Activated CD8-positive, alpha-beta memory T cell treated with anti-CD3 and anti-CD28 coated beads for 24 hours (primary cell): ENCODE data around the gene XYLB.

Source experiments
- DNase-seq: peaks from one replicate; pipeline ENCODE4 v3.0.0-alpha.2; 2020

The XYLB gene

GRCh38 chr3:38457111-38458003, 110.8 kb downstream of the XYLB start:
- DNase-seq: no peak

GRCh38 chr3:38458796-38459498, 112.4 kb downstream of the XYLB start:
- DNase-seq: no peak

GRCh38 chr3:38459499-38460048, 113.0 kb downstream of the XYLB start:
- DNase-seq: no peak

- DNase-seq: no peak
Measured at GRCh38 chr3:38460377-38461270, 114.0 kb downstream of the XYLB start.
